Measurements from ENCODE around the gene OR1M1. TPM values are rescaled to one million over a fixed set of nuclear protein-coding genes. Genes with fewer than 3 reads are reported as not detected.

Gene OR1M1
- total RNA-seq, 2 experiments from 2014 or later: not detected

GRCh38 chr19:9116547-9116946 is 29.7 kb downstream of the OR1M1 start:
- CTCF ChIA-PET: no interaction called here
- Mint-ChIP-seq H3K9me3 (ENCODE audit: low read depth) (no peaks in the 10 kb centered on the region), H3K27ac (no peak overlapping the region)

DNA sequence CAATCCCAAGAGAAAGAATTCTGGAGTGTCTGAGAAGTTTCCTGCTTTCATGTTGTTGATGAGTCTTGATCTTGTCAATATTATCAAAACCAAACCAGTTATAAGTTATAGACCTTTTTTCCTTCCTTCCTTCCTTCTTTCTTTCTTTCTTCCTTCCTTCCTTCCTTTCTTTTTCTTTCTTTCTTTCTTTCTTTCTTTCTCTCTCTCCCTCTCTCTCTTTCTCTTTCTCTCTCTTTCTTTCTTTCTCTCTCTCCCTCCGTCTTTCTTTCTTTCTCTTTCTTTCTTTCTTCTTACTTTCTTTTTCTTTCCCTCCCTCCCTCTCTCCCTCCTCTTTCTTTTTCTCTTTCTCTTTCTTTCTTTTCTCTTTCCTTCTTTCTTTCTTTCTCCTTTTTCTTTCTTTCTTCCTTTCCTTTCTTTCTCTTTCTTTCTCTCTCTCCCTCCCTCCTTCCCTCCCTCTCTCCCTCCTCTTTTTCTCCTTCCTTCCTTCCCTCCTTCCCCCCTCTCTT is 40.1 kb downstream of the OR1M1 start, which contains the start of gene OR7G3:
Gene OR7G3, minus strand, starts transcription at position 51 of the 506 bp plus-strand sequence. Its CDS starts 0 bp downstream, at position 51.
- Mint-ChIP-seq H3K27me3 (no peaks in the 10 kb centered on the region), H3K4me3 (no peak within 1 kb of the TSS), H3K27ac (no peak within 1 kb of the TSS), H3K36me3 (no peaks in the 10 kb centered on the region), H3K9me3 (ENCODE audit: low read depth) (no peaks in the 10 kb centered on the region), H3K4me1 (peaks cover 8% of the 10 kb centered on the region)
- ATAC-seq (no peak), DNase-seq (no peak)
- CTCF ChIA-PET: no interaction called here

More at GRCh38 chr19:9116547-9116946, 29.7 kb downstream of the OR1M1 start:
- Mint-ChIP-seq H3K36me3 (no peaks in the 10 kb centered on the region), H3K27me3 (peaks cover 2% of the 10 kb centered on the region), H3K4me3 (no peak overlapping the region), H3K4me1 (no peaks in the 10 kb centered on the region)
- no peak for DNase-seq
- no peak for ATAC-seq

DNA sequence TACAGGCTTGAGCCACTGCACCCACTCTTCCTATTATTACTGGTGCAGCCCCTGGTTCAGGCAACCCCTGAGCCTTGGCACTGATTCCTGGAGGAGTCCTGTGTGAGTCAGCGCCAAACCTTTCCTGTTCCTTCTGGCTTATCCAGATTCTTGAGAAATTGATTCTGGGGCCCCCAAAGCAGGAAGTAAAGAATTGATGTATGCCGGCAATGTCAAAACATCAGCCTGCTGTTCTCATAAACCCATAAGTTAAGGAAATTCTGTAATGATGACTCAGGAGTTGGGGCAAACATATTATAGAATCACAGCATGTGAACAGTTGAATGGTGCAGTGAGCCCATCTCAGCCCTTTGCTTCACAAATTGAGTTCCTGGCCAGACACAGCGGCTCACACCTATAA is 41.3 kb downstream of the OR1M1 start:
- Mint-ChIP-seq H3K27ac (no peak overlapping the region), H3K27me3 (no peaks in the 10 kb centered on the region), H3K9me3 (ENCODE audit: low read depth) (no peaks in the 10 kb centered on the region), H3K4me1 (peaks cover 8% of the 10 kb centered on the region), H3K4me3 (no peak overlapping the region), H3K36me3 (no peaks in the 10 kb centered on the region)
- DNase-seq (no peak), ATAC-seq (no peak)
- CTCF ChIA-PET: no interaction called here

- Mint-ChIP-seq H3K4me3 (no peak overlapping the region), H3K4me1 (peaks cover 8% of the 10 kb centered on the region), H3K36me3 (no peaks in the 10 kb centered on the region), H3K9me3 (ENCODE audit: low read depth) (no peaks in the 10 kb centered on the region), H3K27ac (peak overlapping the region; percentile 4), H3K27me3 (no peaks in the 10 kb centered on the region)
- ATAC-seq (no peak), DNase-seq (no peak)
- CTCF ChIA-PET: no interaction called here
Observed at GRCh38 chr19:9130965-9131364, 44.1 kb downstream of the OR1M1 start.

- Mint-ChIP-seq H3K4me3 (no peak overlapping the region), H3K9me3 (ENCODE audit: low read depth) (no peaks in the 10 kb centered on the region), H3K27ac (no peak overlapping the region), H3K27me3 (no peaks in the 10 kb centered on the region), H3K36me3 (no peaks in the 10 kb centered on the region), H3K4me1 (peaks cover 13% of the 10 kb centered on the region)
- CTCF ChIA-PET: interaction anchor here (0.8 to 0.9 kb wide), 2 partner anchors 38 to 74 kb away, joined by 3 to 4 read pairs; no protein-coding TSS in a partner anchor
- DNase-seq (no peak), ATAC-seq (no peak)
Observed at GRCh38 chr19:9132422-9132821, 45.6 kb downstream of the OR1M1 start.

DNA sequence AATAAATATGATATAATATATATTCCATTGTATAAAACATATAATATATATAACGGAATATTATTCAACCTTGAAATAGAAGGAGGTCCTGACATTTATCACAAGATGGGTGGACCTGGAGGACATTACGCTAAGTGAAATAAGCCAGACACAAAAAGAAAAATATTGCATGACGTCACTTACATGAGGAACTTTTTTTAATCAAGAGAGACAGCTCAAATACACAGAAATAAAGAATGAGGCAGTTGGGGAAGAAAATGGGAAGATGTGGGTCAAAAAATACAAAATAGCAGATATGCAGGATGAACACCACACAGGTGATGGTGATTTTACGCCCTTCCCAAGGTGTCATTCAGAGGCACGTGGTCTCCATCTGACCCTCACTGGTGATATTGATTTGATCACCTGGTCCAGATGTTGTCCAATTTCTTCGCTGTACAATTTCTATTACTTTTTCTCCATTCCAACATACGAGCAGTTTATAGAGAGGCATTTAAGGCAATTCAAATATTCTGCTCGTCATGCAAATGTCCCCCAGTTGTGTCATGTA is 52.8 kb downstream of the OR1M1 start:
- H3K36me3 Mint-ChIP-seq: peaks cover 32% of the 10 kb centered on the region
- peak overlapping the region; percentile 100 for H3K4me3 Mint-ChIP-seq
- ATAC-seq (peak; percentile 2), DNase-seq (no peak)
- H3K27me3 Mint-ChIP-seq: no peaks in the 10 kb centered on the region
- H3K27ac Mint-ChIP-seq: peak overlapping the region; percentile 94
- H3K4me1 Mint-ChIP-seq: peaks cover 33% of the 10 kb centered on the region
- CTCF ChIA-PET: no interaction called here
- peaks cover 4% of the 10 kb centered on the region for H3K9me3 Mint-ChIP-seq (ENCODE audit: low read depth)

GRCh38 chr19:9140159-9140874 is 53.5 kb downstream of the OR1M1 start, which contains the start of gene ZNF317:
TSS of gene ZNF317 (plus strand) at chr19:9140397. CDS start at chr19:9156017, 15,620 bp downstream.
- peaks cover 33% of the 10 kb centered on the region for H3K4me1 Mint-ChIP-seq
- CTCF ChIA-PET: no interaction called here
- H3K4me3 Mint-ChIP-seq: peak within 1 kb of the TSS; percentile 100
- peaks cover 38% of the 10 kb centered on the region for H3K36me3 Mint-ChIP-seq
- H3K27me3 Mint-ChIP-seq: no peaks in the 10 kb centered on the region
- peak within 1 kb of the TSS; percentile 94 for H3K27ac Mint-ChIP-seq
- peak; percentile 96 for ATAC-seq
- H3K9me3 Mint-ChIP-seq (ENCODE audit: low read depth): peaks cover 9% of the 10 kb centered on the region
- peak; percentile 95 for DNase-seq

GRCh38 chr19:9144920-9145319 is 58.1 kb downstream of the OR1M1 start:
- H3K36me3 Mint-ChIP-seq: peaks cover 80% of the 10 kb centered on the region
- no peak for ATAC-seq
- no peak overlapping the region for H3K27ac Mint-ChIP-seq
- peaks cover 30% of the 10 kb centered on the region for H3K4me1 Mint-ChIP-seq
- CTCF ChIA-PET: no interaction called here
- DNase-seq: no peak
- H3K27me3 Mint-ChIP-seq: no peaks in the 10 kb centered on the region
- no peak overlapping the region for H3K4me3 Mint-ChIP-seq
- peaks cover 28% of the 10 kb centered on the region for H3K9me3 Mint-ChIP-seq (ENCODE audit: low read depth)

Other genes with a start within 250 kb of the OR1M1 start
- under 1 TPM; 0.02 to 0.12 TPM for gene MUC16, start 76.7 kb upstream of the OR1M1 start, total RNA-seq
- gene OR7G2, start 20.4 kb downstream of the OR1M1 start, total RNA-seq: not detected
- gene OR7G1, start 28.7 kb downstream of the OR1M1 start, total RNA-seq: not detected
- gene OR7G3, start 39.9 kb downstream of the OR1M1 start, total RNA-seq: not detected
- 10 to 100 TPM; 36.8 to 44.5 TPM for gene ZNF317, start 53.3 kb downstream of the OR1M1 start, total RNA-seq
- not detected for gene OR7D2, start 91.9 kb downstream of the OR1M1 start, total RNA-seq
- gene OR7D4, start 132.5 kb downstream of the OR1M1 start, total RNA-seq: not detected
- not detected for gene OR7E24, start 163.9 kb downstream of the OR1M1 start, total RNA-seq
- 1 to 10 TPM; 6.7 to 9.0 TPM for gene ZNF699, start 222.8 kb downstream of the OR1M1 start, total RNA-seq
- 10 to 100 TPM; 10.9 to 14.9 TPM for gene ZNF559, start 237.1 kb downstream of the OR1M1 start, total RNA-seq